Measurements from ENCODE around the gene IGFBP5. TPM values are rescaled to one million over a fixed set of nuclear protein-coding genes. Genes with fewer than 3 reads are reported as not detected.

Gene IGFBP5
- total RNA-seq, 3 donors from 2014 or later: 36.4 to 628 (median 95.9) TPM

- intact Hi-C loops (cut with DNase I, micrococcal nuclease): loop anchor here in 1 of 2 donors (5.0 to 10.0 kb wide), 3 partner anchors 368 to 815 kb away; no protein-coding TSS in a partner anchor
These were observed 1.6 kb upstream of the IGFBP5 start for GRCh38 chr2:216696751-216697560.

GRCh38 chr2:216696321-216696720 is 972 bp upstream of the IGFBP5 start:
- Histone ChIP-seq H3K36me3 (ENCODE audit: low read depth) (no peaks in the 10 kb centered on the region), H3K4me3 (no peak overlapping the region), H3K4me1 (ENCODE audit: low read depth) (peaks cover 19% of the 10 kb centered on the region), H3K9me3 (no peaks in the 10 kb centered on the region)
- DNase-seq (no peak), ATAC-seq (no peak)
- intact Hi-C loops (cut with DNase I, micrococcal nuclease): loop anchor here in 1 of 2 donors (5.0 to 10.0 kb wide), 3 partner anchors 368 to 816 kb away; no protein-coding TSS in a partner anchor
- TF ChIP-seq, protein P1, sequence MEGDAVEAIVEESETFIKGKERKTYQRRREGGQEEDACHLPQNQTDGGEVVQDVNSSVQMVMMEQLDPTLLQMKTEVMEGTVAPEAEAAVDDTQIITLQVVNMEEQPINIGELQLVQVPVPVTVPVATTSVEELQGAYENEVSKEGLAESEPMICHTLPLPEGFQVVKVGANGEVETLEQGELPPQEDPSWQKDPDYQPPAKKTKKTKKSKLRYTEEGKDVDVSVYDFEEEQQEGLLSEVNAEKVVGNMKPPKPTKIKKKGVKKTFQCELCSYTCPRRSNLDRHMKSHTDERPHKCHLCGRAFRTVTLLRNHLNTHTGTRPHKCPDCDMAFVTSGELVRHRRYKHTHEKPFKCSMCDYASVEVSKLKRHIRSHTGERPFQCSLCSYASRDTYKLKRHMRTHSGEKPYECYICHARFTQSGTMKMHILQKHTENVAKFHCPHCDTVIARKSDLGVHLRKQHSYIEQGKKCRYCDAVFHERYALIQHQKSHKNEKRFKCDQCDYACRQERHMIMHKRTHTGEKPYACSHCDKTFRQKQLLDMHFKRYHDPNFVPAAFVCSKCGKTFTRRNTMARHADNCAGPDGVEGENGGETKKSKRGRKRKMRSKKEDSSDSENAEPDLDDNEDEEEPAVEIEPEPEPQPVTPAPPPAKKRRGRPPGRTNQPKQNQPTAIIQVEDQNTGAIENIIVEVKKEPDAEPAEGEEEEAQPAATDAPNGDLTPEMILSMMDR (IDR thresholded peaks at IDR 0.05): no peak

More at GRCh38 chr2:216696751-216697560, 1.6 kb upstream of the IGFBP5 start:
- Histone ChIP-seq H3K9me3 (no peaks in the 10 kb centered on the region), H3K4me3 (no peak overlapping the region), H3K4me1 (ENCODE audit: low read depth) (peaks cover 19% of the 10 kb centered on the region), H3K36me3 (ENCODE audit: low read depth) (no peaks in the 10 kb centered on the region)
- ATAC-seq (no peak), DNase-seq (no peak)
- TF ChIP-seq, protein P1 (IDR thresholded peaks at IDR 0.05): no peak

DNA sequence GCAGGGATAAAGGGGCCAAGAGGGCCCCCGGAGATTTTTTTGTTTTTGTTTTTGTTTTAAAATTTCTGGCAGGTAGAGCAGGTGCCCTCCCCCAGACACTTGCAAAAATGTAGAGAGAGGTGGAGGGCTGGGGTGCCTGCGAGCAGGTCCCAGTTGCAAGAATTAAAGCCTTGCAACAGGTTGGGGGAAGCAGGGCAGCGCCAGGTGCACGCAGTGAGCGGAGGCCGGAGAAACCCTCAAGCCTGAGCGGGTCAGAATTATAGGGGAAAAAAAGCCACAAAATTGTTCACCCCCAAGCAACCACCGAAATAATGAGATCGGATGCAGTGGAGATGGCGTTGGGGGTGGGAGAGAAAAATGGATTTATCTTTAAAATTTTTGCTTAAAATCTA is 527 bp downstream of the IGFBP5 start:
- Histone ChIP-seq H3K36me3 (ENCODE audit: low read depth) (no peaks in the 10 kb centered on the region), H3K9me3 (no peaks in the 10 kb centered on the region), H3K4me3 (peak overlapping the region; percentile 19), H3K4me1 (ENCODE audit: low read depth) (peaks cover 19% of the 10 kb centered on the region)
- TF ChIP-seq, protein P1 (IDR thresholded peaks at IDR 0.05): no peak
- DNase-seq (no peak), ATAC-seq (no peak)
- intact Hi-C loops (cut with DNase I, micrococcal nuclease): loop anchor here in 1 of 2 donors (5.0 to 10.0 kb wide), 3 partner anchors 370 to 817 kb away; no protein-coding TSS in a partner anchor

- intact Hi-C loops (cut with DNase I, micrococcal nuclease): loop anchor here in 1 of 2 donors (10.0 kb wide), 2 partner anchors 371 to 471 kb away; no protein-coding TSS in a partner anchor
- Histone ChIP-seq H3K36me3 (ENCODE audit: low read depth) (no peaks in the 10 kb centered on the region), H3K4me3 (peak overlapping the region; percentile 19), H3K9me3 (no peaks in the 10 kb centered on the region), H3K4me1 (ENCODE audit: low read depth) (peaks cover 19% of the 10 kb centered on the region)
- ATAC-seq (peak; percentile 29), DNase-seq (peak in 1 of 3 donors; percentile 46)
- TF ChIP-seq, protein P1 (IDR thresholded peaks at IDR 0.05): no peak
These were observed 1.1 kb downstream of the IGFBP5 start for GRCh38 chr2:216694082-216694825.

- no peak for ATAC-seq
- DNase-seq: no peak
- intact Hi-C loops (cut with DNase I, micrococcal nuclease): loop anchor here in 1 of 2 donors (10.0 kb wide), 2 partner anchors 371 to 471 kb away; no protein-coding TSS in a partner anchor
- Histone ChIP-seq H3K4me1 (ENCODE audit: low read depth) (peaks cover 19% of the 10 kb centered on the region), H3K36me3 (ENCODE audit: low read depth) (no peaks in the 10 kb centered on the region), H3K4me3 (peak overlapping the region; percentile 6), H3K9me3 (no peaks in the 10 kb centered on the region)
- TF ChIP-seq, protein P1 (IDR thresholded peaks at IDR 0.05): no peak
These were observed 1.8 kb downstream of the IGFBP5 start for GRCh38 chr2:216693414-216694080.
